Measurements from ENCODE around the gene CIDEB. TPM values are rescaled to one million over a fixed set of nuclear protein-coding genes. Genes with fewer than 3 reads are reported as not detected.

CIDEB gene
- total and polyA plus RNA-seq, 2 of the 13 experiments (the other 11 are each of a cell fraction or from before 2014, with no cell fraction given): 35.8 to 110 TPM

GRCh38 chr14:24310265-24310645 lies 2.5 kb upstream of the CIDEB start (continued):
- TF ChIP-seq, protein P1, sequence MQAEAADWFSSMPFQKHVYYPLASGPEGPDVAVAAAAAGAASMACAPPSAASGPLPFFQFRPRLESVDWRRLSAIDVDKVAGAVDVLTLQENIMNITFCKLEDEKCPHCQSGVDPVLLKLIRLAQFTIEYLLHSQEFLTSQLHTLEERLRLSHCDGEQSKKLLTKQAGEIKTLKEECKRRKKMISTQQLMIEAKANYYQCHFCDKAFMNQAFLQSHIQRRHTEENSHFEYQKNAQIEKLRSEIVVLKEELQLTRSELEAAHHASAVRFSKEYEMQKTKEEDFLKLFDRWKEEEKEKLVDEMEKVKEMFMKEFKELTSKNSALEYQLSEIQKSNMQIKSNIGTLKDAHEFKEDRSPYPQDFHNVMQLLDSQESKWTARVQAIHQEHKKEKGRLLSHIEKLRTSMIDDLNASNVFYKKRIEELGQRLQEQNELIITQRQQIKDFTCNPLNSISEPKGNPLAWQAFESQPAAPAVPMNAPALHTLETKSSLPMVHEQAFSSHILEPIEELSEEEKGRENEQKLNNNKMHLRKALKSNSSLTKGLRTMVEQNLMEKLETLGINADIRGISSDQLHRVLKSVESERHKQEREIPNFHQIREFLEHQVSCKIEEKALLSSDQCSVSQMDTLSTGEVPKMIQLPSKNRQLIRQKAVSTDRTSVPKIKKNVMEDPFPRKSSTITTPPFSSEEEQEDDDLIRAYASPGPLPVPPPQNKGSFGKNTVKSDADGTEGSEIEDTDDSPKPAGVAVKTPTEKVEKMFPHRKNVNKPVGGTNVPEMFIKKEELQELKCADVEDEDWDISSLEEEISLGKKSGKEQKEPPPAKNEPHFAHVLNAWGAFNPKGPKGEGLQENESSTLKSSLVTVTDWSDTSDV (CRISPR knock-in tag; IDR thresholded peaks at IDR 0.05): 0 out of 2 replicates have a peak, but pooled peaks have one; percentile 54
- TF ChIP-seq, protein P2, sequence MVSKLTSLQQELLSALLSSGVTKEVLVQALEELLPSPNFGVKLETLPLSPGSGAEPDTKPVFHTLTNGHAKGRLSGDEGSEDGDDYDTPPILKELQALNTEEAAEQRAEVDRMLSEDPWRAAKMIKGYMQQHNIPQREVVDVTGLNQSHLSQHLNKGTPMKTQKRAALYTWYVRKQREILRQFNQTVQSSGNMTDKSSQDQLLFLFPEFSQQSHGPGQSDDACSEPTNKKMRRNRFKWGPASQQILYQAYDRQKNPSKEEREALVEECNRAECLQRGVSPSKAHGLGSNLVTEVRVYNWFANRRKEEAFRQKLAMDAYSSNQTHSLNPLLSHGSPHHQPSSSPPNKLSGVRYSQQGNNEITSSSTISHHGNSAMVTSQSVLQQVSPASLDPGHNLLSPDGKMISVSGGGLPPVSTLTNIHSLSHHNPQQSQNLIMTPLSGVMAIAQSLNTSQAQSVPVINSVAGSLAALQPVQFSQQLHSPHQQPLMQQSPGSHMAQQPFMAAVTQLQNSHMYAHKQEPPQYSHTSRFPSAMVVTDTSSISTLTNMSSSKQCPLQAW (CRISPR knock-in tag; IDR thresholded peaks at IDR 0.05): peak; percentile 35; the same call in 1 of the 2 replicates
- TF ChIP-seq TBX3 (IDR thresholded peaks at IDR 0.05; ENCODE audit: borderline replicate concordance): no peak
- TF ChIP-seq ZNF274 (CRISPR knock-in tag; IDR thresholded peaks at IDR 0.05): 0 out of 2 replicates have a peak, but pooled peaks have one; percentile 78
- no peak for TF ChIP-seq RBFOX2 (IDR thresholded peaks at IDR 0.05; ENCODE audit: low read depth, low read length)
- TF ChIP-seq JARID2 (CRISPR knock-in tag; IDR thresholded peaks at IDR 0.05; ENCODE audit: insufficient replicate concordance): no peak
- TF ChIP-seq KAT2B (IDR thresholded peaks at IDR 0.05; ENCODE audit: borderline replicate concordance, low read depth, low read length): no peak
- no peak; the same call in none of the 2 replicates for TF ChIP-seq ZNF687 (CRISPR knock-in tag; IDR thresholded peaks at IDR 0.05)
- TF ChIP-seq THRA (CRISPR knock-in tag; IDR thresholded peaks at IDR 0.05; ENCODE audit: borderline replicate concordance): no peak
- TF ChIP-seq ETV6 (CRISPR knock-in tag; conservative IDR thresholded peaks at IDR 0.05): no peak
- TF ChIP-seq CC2D1A (CRISPR knock-in tag; IDR thresholded peaks at IDR 0.05): no peak
- no peak for TF ChIP-seq NCOA2 (CRISPR knock-in tag; IDR thresholded peaks at IDR 0.05)
- TF ChIP-seq, protein P3, sequence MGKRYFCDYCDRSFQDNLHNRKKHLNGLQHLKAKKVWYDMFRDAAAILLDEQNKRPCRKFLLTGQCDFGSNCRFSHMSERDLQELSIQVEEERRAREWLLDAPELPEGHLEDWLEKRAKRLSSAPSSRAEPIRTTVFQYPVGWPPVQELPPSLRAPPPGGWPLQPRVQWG (CRISPR knock-in tag; IDR thresholded peaks at IDR 0.05; ENCODE audit: borderline replicate concordance, low read depth): no peak
- TF ChIP-seq ZNF251 (CRISPR knock-in tag; IDR thresholded peaks at IDR 0.05): no peak
- no peak for TF ChIP-seq CBX2 (IDR thresholded peaks at IDR 0.05; ENCODE audit: low read depth, low read length)
- TF ChIP-seq CBX2 (CRISPR knock-in tag; IDR thresholded peaks at IDR 0.05; ENCODE audit: low read depth): no peak
- no peak for TF ChIP-seq PATZ1 (CRISPR knock-in tag; IDR thresholded peaks at IDR 0.05)
- no peak for TF ChIP-seq ZNF552 (CRISPR knock-in tag; IDR thresholded peaks at IDR 0.05; ENCODE audit: borderline replicate concordance)

Data from HepG2 (cell line).